ENCODE results near the gene RIPOR3.

The RIPOR3 gene

GRCh38 chr20:50583442-50584150 lies 107.7 kb downstream of the RIPOR3 start:
- Histone ChIP-seq H3K4me1 (ENCODE audit: control insufficient read depth, insufficient read depth, low read length) (peaks cover 2% of the 10 kb centered on the region), H3K9ac (ENCODE audit: low read length in 2 of 2) (no peak overlapping the region), H3K36me3 (ENCODE audit: control insufficient read depth in 2 of 2, insufficient read depth in 2 of 2, low read length in 2 of 2) (peaks cover 59 to 68% of the 10 kb centered on the region in 2 donors), H3K9me3 (ENCODE audit: control insufficient read depth in 2 of 2, low read length in 2 of 2) (no peaks in the 10 kb centered on the region), H3K27me3 (ENCODE audit: control insufficient read depth in 1 of 2, insufficient read depth in 2 of 2, low read length in 2 of 2) (no peaks in the 10 kb centered on the region), H3K4me3 (ENCODE audit: low read length in 2 of 2) (no peak overlapping the region), H3K27ac (ENCODE audit: low read length) (no peak overlapping the region)

GRCh38 chr20:50582591-50583234 lies 108.6 kb downstream of the RIPOR3 start:
- H3K9me3 ChIP-seq (ENCODE audit: control insufficient read depth in 2 of 2, low read length in 2 of 2), result no peaks in the 10 kb centered on the region
- no peak overlapping the region for H3K9ac ChIP-seq (ENCODE audit: low read length in 2 of 2)
- peaks cover 5% of the 10 kb centered on the region for H3K4me1 ChIP-seq (ENCODE audit: control insufficient read depth, insufficient read depth, low read length)
- H3K27ac ChIP-seq (ENCODE audit: low read length), result no peak overlapping the region
- H3K4me3 ChIP-seq (ENCODE audit: low read length in 2 of 2), result no peak overlapping the region
- peaks cover 59 to 75% of the 10 kb centered on the region in 2 donors for H3K36me3 ChIP-seq (ENCODE audit: control insufficient read depth in 2 of 2, insufficient read depth in 2 of 2, low read length in 2 of 2)
- H3K27me3 ChIP-seq (ENCODE audit: control insufficient read depth in 1 of 2, insufficient read depth in 2 of 2, low read length in 2 of 2), result no peaks in the 10 kb centered on the region

GRCh38 chr20:50582092-50582491 lies 109.2 kb downstream of the RIPOR3 start:
- Histone ChIP-seq H3K9me3 (ENCODE audit: control insufficient read depth in 2 of 2, low read length in 2 of 2) (no peaks in the 10 kb centered on the region), H3K4me3 (ENCODE audit: low read length in 2 of 2) (no peak overlapping the region), H3K4me1 (ENCODE audit: control insufficient read depth, insufficient read depth, low read length) (peaks cover 11% of the 10 kb centered on the region), H3K36me3 (ENCODE audit: control insufficient read depth in 2 of 2, insufficient read depth in 2 of 2, low read length in 2 of 2) (peaks cover 57 to 76% of the 10 kb centered on the region in 2 donors), H3K27me3 (ENCODE audit: control insufficient read depth in 1 of 2, insufficient read depth in 2 of 2, low read length in 2 of 2) (no peaks in the 10 kb centered on the region), H3K27ac (ENCODE audit: low read length) (no peak overlapping the region), H3K9ac (ENCODE audit: low read length in 2 of 2) (no peak overlapping the region)

- H3K4me3 ChIP-seq (ENCODE audit: low read length in 2 of 2), result no peak overlapping the region
These were observed 110.3 kb downstream of the RIPOR3 start for GRCh38 chr20:50580842-50581544.

GRCh38 chr20:50580016-50580747 lies 111.2 kb downstream of the RIPOR3 start:
- Histone ChIP-seq H3K9ac (ENCODE audit: low read length in 2 of 2) (no peak overlapping the region), H3K4me1 (ENCODE audit: control insufficient read depth, insufficient read depth, low read length) (peaks cover 24% of the 10 kb centered on the region), H3K27me3 (ENCODE audit: control insufficient read depth in 1 of 2, insufficient read depth in 2 of 2, low read length in 2 of 2) (no peaks in the 10 kb centered on the region), H3K9me3 (ENCODE audit: control insufficient read depth in 2 of 2, low read length in 2 of 2) (no peaks in the 10 kb centered on the region), H3K27ac (ENCODE audit: low read length) (no peak overlapping the region), H3K4me3 (ENCODE audit: low read length in 2 of 2) (no peak overlapping the region), H3K36me3 (ENCODE audit: control insufficient read depth in 2 of 2, insufficient read depth in 2 of 2, low read length in 2 of 2) (peaks cover 46 to 64% of the 10 kb centered on the region in 2 donors)

More at GRCh38 chr20:50580842-50581544, 110.3 kb downstream of the RIPOR3 start:
- Histone ChIP-seq H3K9ac (ENCODE audit: low read length in 2 of 2) (no peak overlapping the region), H3K9me3 (ENCODE audit: control insufficient read depth in 2 of 2, low read length in 2 of 2) (no peaks in the 10 kb centered on the region), H3K27me3 (ENCODE audit: control insufficient read depth in 1 of 2, insufficient read depth in 2 of 2, low read length in 2 of 2) (no peaks in the 10 kb centered on the region), H3K4me1 (ENCODE audit: control insufficient read depth, insufficient read depth, low read length) (peaks cover 18% of the 10 kb centered on the region), H3K27ac (ENCODE audit: low read length) (no peak overlapping the region), H3K36me3 (ENCODE audit: control insufficient read depth in 2 of 2, insufficient read depth in 2 of 2, low read length in 2 of 2) (peaks cover 48 to 67% of the 10 kb centered on the region in 2 donors)

GRCh38 chr20:50579511-50579910 lies 111.8 kb downstream of the RIPOR3 start:
- Histone ChIP-seq H3K9ac (ENCODE audit: low read length in 2 of 2) (no peak overlapping the region), H3K36me3 (ENCODE audit: control insufficient read depth in 2 of 2, insufficient read depth in 2 of 2, low read length in 2 of 2) (peaks cover 52 to 70% of the 10 kb centered on the region in 2 donors), H3K9me3 (ENCODE audit: control insufficient read depth in 2 of 2, low read length in 2 of 2) (no peaks in the 10 kb centered on the region), H3K4me3 (ENCODE audit: low read length in 2 of 2) (no peak overlapping the region), H3K27ac (ENCODE audit: low read length) (no peak overlapping the region), H3K27me3 (ENCODE audit: control insufficient read depth in 1 of 2, insufficient read depth in 2 of 2, low read length in 2 of 2) (no peaks in the 10 kb centered on the region), H3K4me1 (ENCODE audit: control insufficient read depth, insufficient read depth, low read length) (peaks cover 24% of the 10 kb centered on the region)

GRCh38 chr20:50578778-50579165 lies 112.6 kb downstream of the RIPOR3 start:
- H3K27ac ChIP-seq (ENCODE audit: low read length), result no peak overlapping the region
- H3K9me3 ChIP-seq (ENCODE audit: control insufficient read depth in 2 of 2, low read length in 2 of 2), result no peaks in the 10 kb centered on the region

GRCh38 chr20:50578061-50578777 lies 113.1 kb downstream of the RIPOR3 start:
- H3K27ac ChIP-seq (ENCODE audit: low read length), result peak overlapping the region; percentile 85
- no peaks in the 10 kb centered on the region for H3K27me3 ChIP-seq (ENCODE audit: control insufficient read depth in 1 of 2, insufficient read depth in 2 of 2, low read length in 2 of 2)
- H3K4me1 ChIP-seq (ENCODE audit: control insufficient read depth, insufficient read depth, low read length), result peaks cover 27% of the 10 kb centered on the region
- H3K4me3 ChIP-seq (ENCODE audit: low read length in 2 of 2), result no peak overlapping the region
- H3K9me3 ChIP-seq (ENCODE audit: control insufficient read depth in 2 of 2, low read length in 2 of 2), result no peaks in the 10 kb centered on the region
- H3K9ac ChIP-seq (ENCODE audit: low read length in 2 of 2), result no peak overlapping the region
- peaks cover 51 to 64% of the 10 kb centered on the region in 2 donors for H3K36me3 ChIP-seq (ENCODE audit: control insufficient read depth in 2 of 2, insufficient read depth in 2 of 2, low read length in 2 of 2)

More at GRCh38 chr20:50578778-50579165, 112.6 kb downstream of the RIPOR3 start:
- Histone ChIP-seq H3K36me3 (ENCODE audit: control insufficient read depth in 2 of 2, insufficient read depth in 2 of 2, low read length in 2 of 2) (peaks cover 55 to 70% of the 10 kb centered on the region in 2 donors), H3K4me3 (ENCODE audit: low read length in 2 of 2) (no peak overlapping the region), H3K4me1 (ENCODE audit: control insufficient read depth, insufficient read depth, low read length) (peaks cover 24% of the 10 kb centered on the region), H3K27me3 (ENCODE audit: control insufficient read depth in 1 of 2, insufficient read depth in 2 of 2, low read length in 2 of 2) (no peaks in the 10 kb centered on the region), H3K9ac (ENCODE audit: low read length in 2 of 2) (no peak overlapping the region)

GRCh38 chr20:50577175-50578018 lies 113.9 kb downstream of the RIPOR3 start:
- Histone ChIP-seq H3K36me3 (ENCODE audit: control insufficient read depth in 2 of 2, insufficient read depth in 2 of 2, low read length in 2 of 2) (peaks cover 49 to 57% of the 10 kb centered on the region in 2 donors), H3K27me3 (ENCODE audit: control insufficient read depth in 1 of 2, insufficient read depth in 2 of 2, low read length in 2 of 2) (no peaks in the 10 kb centered on the region), H3K9me3 (ENCODE audit: control insufficient read depth in 2 of 2, low read length in 2 of 2) (no peaks in the 10 kb centered on the region), H3K4me1 (ENCODE audit: control insufficient read depth, insufficient read depth, low read length) (peaks cover 35% of the 10 kb centered on the region), H3K9ac (ENCODE audit: low read length in 2 of 2) (peak overlapping the region; percentile 23 to 47), H3K4me3 (ENCODE audit: low read length in 2 of 2) (peak overlapping the region in 1 of 2 donors; percentile 3), H3K27ac (ENCODE audit: low read length) (peak overlapping the region; percentile 85)

Data from stomach smooth muscle (tissue), 2 donors.